ENCODE results near the gene TK1.

The TK1 gene

GRCh38 chr17:78219396-78220150 is 32.7 kb upstream of the TK1 start:
- no peak for DNase-seq

GRCh38 chr17:78214706-78215061 is 27.8 kb upstream of the TK1 start:
- DNase-seq, result no peak

GRCh38 chr17:78214016-78214705 is 27.3 kb upstream of the TK1 start, which contains the start of gene BIRC5:
TSS of gene BIRC5 (plus strand) at chr17:78214253. CDS start at chr17:78214317, 64 bp downstream.
- DNase-seq, result peak; percentile 79

GRCh38 chr17:78211032-78211431 is 24.2 kb upstream of the TK1 start:
- no peak for DNase-seq

- DNase-seq, result no peak
These were observed 23.3 kb upstream of the TK1 start for GRCh38 chr17:78210111-78210510.

GRCh38 chr17:78208486-78208885 is 21.6 kb upstream of the TK1 start:
- no peak for DNase-seq

- DNase-seq, result no peak
These were observed 19.4 kb upstream of the TK1 start for GRCh38 chr17:78206298-78206697.

GRCh38 chr17:78205124-78205775 is 18.4 kb upstream of the TK1 start:
- DNase-seq, result no peak

GRCh38 chr17:78204387-78205123 is 17.7 kb upstream of the TK1 start:
- DNase-seq, result no peak

GRCh38 chr17:78202666-78203065 is 15.8 kb upstream of the TK1 start:
- no peak for DNase-seq

GRCh38 chr17:78200451-78200850 is 13.6 kb upstream of the TK1 start:
- no peak for DNase-seq

- DNase-seq, result no peak
These were observed 10.4 kb upstream of the TK1 start for GRCh38 chr17:78197147-78197832.

GRCh38 chr17:78196716-78197115 is 9.9 kb upstream of the TK1 start:
- DNase-seq, result no peak

GRCh38 chr17:78185981-78186691 is 716 bp downstream of the TK1 start:
- DNase-seq, result no peak

- DNase-seq, result no peak
These were observed 2.0 kb downstream of the TK1 start for GRCh38 chr17:78184868-78185267.

GRCh38 chr17:78184351-78184750 is 2.5 kb downstream of the TK1 start:
- no peak for DNase-seq

- no peak for DNase-seq
These were observed 2.9 kb downstream of the TK1 start for GRCh38 chr17:78183916-78184315.

- DNase-seq, result no peak
These were observed 4.3 kb downstream of the TK1 start for GRCh38 chr17:78182504-78182903.

GRCh38 chr17:78180508-78180907 is 6.3 kb downstream of the TK1 start:
- DNase-seq, result no peak

- no peak for DNase-seq
These were observed 6.8 kb downstream of the TK1 start for GRCh38 chr17:78180083-78180482.

GRCh38 chr17:78179372-78179771 is 7.5 kb downstream of the TK1 start:
- no peak for DNase-seq

- DNase-seq, result peak; percentile 61
These were observed 10.3 kb downstream of the TK1 start for GRCh38 chr17:78176548-78177025.
